ENCODE data around the gene FIGN.

GRCh38 chr2:163563336-163563735 is 172.5 kb downstream of the FIGN start:
- TF ChIP-seq CTCF (IDR thresholded peaks at IDR 0.05) (no peak), EZH2 (IDR thresholded peaks at IDR 0.05) (no peak)

Measured in neural progenitor cell (in vitro differentiated cells).